GM18508 (cell line): ENCODE measurements around the gene FBXO10.
"Not testable (repeated sequence)": the region's sequence is repeated elsewhere in the genome, so short reads cannot be mapped to it uniquely, and the experiment has no call there.

Source experiments
- ATAC-seq: cut with Tn5 transposase; IDR thresholded peaks from one replicate; pipeline ENCODE4 v1.9.1; 2021; ENCODE audit warnings: moderate number of reproducible peaks; ENCODE audit not compliant: insufficient read depth, unreplicated experiment

FBXO10 gene, protein sequence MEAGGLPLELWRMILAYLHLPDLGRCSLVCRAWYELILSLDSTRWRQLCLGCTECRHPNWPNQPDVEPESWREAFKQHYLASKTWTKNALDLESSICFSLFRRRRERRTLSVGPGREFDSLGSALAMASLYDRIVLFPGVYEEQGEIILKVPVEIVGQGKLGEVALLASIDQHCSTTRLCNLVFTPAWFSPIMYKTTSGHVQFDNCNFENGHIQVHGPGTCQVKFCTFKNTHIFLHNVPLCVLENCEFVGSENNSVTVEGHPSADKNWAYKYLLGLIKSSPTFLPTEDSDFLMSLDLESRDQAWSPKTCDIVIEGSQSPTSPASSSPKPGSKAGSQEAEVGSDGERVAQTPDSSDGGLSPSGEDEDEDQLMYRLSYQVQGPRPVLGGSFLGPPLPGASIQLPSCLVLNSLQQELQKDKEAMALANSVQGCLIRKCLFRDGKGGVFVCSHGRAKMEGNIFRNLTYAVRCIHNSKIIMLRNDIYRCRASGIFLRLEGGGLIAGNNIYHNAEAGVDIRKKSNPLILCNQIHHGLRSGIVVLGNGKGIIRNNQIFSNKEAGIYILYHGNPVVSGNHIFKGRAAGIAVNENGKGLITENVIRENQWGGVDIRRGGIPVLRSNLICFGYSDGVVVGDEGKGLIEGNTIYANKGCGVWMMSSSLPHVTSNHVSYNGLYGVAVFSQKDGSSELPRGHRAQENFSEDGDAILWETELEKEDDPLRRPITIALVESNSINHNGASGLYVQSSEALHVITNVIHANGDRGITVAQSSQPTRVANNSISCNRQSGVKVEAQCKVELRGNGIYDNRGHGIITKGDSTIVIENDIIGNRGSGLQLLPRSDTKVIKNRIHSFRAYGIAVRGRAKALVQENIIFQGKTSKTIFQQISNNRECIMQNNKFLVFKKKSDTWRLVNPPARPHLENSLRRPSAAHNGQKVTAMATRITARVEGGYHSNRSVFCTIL

DNA sequence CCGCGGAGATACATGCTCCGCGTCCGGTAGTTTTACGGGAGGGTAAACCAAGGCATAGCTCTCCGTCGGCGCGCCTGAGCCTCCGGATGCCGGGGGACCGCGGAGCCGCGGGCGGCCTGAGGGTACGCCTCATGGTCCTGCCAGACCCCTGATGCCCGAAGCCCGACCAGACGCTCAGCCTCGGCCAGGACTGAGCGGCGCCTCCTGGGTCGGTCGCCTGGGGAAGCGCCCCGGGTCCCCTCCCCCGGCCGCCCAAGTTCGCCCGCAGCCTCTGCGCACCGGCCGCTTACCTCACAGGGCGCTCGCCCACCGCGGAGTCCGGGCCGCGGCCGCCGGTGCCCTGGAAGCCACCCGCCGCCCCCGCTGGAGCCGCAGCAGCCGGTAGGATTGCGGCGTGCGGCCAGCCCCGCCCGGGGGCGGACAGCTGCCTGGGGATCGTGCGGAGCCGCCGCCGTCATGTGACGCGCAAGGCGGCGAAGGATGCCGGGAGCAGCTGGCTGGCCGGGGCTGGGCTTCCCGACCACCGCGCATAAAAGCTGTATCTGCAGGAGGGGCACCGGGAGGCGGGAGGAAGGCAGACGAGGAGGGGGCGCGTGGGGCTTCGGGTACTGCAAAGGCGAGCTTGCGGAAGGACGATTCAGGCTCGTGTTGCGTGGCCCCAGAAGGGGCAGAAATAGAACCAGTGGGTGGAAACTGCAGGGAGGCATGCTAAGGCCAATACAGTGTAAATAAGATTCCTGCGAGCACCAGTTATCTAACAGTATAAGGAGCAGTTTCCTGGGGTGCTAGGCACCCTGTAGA, at the start of gene FBXO10:
TSS of gene FBXO10 (minus strand) at position 460 of the 801 bp plus-strand sequence. CDS start 34,612 bp downstream, outside the sequence.
- ATAC-seq, result no peak

DNA sequence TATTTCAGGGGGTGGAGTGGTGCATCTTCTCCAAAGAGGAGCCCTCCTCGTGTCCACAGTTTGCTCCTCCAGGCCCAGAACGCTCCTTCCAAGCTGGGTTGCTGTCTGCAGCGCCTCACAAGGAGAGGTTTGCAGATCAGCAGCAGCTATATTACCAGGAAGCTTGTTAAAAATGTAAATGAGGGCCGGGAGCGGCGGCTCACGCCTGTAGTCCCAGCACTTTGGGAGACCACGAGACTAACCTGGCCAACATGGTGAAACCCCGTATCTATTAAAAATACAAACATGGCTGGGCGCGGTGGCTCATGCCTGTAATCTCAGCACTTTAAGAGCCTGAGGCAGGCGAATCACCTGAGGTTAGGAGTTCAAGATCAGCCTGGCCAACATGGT, 49.6 kb upstream of the FBXO10 start:
- no peak for ATAC-seq

DNA sequence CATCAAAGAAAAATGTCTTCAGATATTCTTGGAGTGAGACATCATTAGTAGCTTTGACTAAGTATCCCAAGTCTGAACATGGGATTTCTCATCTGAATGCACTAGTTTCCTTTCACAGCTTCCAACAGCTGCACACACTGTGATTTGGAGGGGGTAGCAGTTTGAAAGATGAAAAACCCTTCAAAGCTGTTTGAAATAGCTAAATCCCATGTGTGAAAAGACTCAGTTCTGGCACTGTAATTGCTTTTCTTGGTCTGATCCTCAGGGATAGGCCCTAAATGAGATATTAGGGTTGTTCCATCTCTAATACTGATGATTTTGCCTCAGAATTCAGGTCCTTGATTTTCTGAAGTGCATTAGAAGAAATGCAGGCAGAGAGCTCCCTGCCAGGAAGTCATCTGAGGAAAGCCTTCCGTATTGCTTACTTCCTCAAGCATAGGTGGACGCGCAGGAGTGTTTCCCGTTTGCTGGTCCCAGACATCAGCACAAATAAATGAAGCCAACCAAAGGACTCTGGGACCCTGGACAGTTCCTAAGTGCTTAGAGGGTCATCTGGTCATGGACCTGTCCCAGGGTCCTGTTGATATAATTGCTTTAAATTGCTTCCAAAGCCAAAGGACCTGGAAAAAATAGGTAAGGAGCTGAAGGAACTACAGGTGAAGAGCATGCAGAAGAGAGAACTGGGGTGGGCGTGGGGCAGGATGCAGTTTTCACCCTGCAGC, 49.0 kb upstream of the FBXO10 start:
- ATAC-seq, result no peak

DNA sequence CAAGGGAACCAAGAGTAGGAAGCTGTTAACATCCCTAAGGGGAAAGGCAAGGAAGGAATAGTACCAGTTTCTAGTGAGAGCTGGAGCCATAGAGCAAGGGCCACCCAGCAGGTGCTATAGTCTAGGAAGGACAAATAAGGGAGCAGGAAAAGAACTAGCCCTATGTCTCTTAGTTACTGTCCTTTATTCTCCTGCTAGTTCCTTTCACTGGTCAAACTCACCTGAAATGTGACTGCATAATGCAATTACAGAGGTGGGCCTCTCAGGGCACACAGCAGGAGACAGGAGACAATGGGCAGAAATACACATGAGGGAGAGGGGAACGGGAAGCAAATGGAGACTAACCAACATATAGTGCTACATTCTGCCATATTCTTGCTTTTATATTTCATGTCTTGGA, 47.9 kb upstream of the FBXO10 start:
- no peak for ATAC-seq

DNA sequence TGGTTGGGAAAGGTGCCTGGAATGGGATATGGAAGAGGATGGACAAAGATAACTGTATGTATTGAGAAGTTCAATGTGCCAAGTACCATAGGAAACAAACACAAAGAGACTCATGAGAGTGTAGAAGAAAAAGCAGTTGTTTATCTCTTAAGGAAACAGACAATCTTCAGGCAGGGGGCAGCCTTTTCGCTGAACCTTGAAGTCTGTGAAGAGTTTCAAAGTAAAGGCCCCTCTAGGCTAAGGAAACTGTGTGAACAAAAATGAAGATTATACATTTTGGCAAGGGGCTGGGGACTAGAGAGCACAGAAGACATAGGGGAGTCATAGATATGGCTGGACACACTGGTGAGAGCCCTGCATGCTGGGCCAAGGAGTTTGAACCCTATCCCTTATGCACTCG, 47.1 kb upstream of the FBXO10 start:
- no peak for ATAC-seq

DNA sequence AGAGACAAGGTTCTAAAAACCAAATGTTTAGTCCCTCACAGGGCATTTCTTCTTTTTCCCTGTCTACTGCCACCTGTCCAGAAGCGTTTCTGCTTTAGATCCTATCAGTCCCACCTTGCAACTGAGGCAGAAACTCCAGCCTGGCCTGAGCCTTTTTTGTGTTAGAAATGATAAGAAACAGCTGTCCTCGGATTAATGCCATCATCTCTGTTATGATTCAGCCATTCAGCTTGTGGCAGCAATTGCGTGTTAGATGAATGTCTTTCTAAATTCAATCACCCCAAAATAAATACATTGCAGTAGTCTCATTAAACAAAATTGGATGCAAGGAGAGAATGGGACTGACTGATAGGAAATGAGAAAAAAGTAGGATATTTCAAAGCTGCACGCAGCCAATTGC, 46.3 kb upstream of the FBXO10 start:
- ATAC-seq, result no peak

DNA sequence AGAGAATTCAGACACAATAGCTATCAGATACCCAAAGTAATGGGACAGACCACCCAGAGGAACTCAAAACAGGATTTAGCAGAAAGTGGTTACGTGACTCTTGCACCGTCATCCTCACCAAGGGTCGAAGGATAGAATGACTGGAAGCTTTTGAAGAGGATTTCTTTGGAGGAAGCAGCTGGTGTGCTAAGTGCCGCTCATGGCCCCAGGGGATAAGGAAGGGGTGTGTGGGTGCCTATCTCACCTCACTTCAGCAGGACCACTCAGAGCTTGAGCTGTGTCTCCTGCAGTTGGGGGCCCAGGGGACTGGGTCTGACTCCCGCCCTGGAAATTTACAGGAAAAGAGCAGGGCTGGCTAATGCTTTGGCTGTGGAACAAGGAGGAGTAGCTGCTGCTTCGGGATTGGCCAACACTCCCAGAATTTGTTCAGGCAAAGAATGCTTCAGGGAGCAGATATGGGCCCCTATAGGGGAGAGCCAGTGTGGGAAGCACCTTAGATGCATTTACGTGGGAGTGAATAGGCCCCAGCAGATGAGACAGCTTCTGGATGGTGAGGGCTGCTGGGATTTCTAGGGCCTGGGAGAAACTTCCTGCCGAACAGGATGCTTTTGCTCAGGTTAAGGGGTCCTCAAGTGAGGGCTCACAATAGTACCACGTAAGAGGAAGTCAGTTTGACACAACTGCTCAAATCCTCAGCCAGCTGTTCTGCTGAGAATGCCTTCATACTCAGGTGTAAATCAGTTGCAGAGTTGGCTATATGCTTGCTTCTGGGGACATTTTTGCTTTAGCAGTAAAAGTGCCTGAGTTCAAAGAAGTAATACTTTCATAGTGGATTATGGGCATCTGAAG, 45.3 kb upstream of the FBXO10 start:
- no peak for ATAC-seq

DNA sequence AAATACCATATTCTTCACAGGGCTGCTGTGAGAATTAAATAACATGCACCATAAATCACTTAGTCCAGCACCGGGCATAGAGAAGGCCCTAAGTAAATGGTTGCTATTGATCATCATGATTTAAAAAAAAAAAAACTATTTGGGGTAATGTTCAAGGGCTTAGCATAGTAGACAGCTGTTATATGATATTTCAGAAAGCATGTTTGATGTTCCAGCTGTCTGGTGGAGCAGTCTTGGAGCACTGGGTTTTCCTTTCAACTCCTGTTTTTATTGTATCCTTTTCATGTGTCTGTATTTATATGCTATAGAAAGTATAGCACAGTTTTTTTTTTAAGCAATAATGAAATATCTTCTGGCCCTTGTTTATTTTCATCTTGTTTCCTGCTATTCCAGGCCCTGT, 44.2 kb upstream of the FBXO10 start:
- ATAC-seq, result no peak

DNA sequence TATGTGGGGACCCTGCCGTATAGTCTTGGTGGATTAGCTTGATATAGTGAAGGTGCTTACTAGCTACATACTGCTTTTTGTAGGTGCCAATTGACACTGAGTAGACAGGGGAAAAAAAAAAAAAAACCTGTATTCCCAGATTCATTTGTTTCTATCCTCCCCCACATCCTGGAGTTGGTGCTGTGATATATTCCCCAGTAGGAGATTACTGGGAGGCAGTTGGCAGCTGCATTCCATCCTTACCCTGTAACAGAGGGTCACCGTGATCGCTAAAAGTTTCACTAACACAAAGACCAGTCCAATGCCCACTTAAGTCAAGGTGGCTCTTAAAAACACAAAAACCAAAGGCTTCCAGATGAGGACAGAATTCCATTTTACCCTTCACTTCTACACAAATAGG, 43.6 kb upstream of the FBXO10 start:
- ATAC-seq, result no peak

DNA sequence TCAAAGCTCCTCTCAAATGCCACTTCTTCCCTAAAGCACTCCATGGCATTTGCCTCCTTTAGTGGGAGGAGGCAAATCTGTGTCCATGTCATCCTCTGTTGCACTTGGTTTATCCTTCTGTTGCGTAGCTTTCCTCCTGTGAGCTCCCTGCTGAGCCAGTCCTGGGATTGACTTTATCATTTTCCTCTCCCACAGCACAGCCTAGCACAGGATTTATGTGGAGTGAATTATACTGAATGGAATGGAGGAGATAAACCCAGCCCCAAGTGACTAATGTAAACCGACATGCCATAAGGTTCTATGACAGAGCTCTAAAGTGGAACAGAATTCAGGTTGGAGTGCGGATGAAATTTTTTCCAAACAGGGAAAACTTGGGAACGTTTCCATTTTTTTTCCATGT, 42.6 kb upstream of the FBXO10 start:
- no peak for ATAC-seq

DNA sequence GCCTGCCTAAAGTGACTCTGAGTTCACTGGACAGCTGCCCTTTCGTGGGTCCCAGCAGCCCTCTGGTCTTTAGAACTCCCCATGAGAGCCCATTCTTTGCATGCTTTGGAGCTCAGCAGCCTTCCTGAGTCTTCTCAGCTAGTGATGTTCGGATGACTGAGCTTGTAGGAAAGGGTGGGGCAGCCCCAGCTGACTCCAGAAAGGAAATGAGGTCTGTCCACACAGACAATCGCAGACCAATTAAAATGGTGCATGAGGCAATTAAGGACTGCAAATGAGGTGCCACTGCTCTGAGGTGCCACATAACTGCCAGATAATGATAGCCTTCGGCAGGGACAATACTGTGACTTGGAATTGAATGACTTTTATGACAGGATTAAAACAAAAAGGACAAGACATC, 41.7 kb upstream of the FBXO10 start:
- ATAC-seq, result no peak

DNA sequence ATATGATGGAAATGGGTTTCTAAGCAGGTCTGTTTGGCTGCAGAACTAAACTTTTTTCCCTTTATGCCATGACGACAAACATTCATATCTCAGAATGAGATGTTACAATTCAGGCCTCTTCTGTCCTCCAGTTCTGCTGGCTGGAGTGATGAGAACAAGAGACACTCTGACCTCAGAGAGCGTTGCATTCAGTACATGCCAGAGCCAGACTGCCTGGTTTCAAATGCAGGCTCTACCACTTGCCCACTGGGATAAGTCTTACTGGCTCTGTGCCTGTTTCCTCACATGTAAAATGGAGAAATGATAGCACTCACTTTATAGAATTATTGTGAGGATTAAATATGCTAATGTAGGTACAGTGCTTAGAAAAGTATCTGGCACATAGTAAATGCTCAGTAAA, 41.0 kb upstream of the FBXO10 start:
- ATAC-seq, result no peak

DNA sequence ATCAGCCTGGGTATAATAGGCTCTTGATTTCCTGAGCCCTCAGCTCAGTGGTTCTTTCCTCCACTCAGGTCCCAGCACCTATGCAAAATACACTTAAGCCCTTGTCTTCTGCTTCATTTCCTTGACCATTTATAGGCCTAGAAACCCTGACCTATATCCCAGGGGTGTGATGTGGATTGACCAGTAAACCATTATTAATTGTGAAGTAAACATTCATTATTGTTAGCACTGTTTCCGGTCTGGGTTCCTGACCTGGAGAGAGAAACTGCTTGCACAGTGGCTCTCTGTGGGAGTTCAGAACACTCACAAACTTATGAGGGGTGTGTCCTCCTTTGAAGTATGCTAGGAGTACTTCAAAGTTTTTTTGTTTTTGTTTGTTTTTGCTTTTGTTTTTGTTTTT, 35.8 kb upstream of the FBXO10 start:
- ATAC-seq, result no peak

DNA sequence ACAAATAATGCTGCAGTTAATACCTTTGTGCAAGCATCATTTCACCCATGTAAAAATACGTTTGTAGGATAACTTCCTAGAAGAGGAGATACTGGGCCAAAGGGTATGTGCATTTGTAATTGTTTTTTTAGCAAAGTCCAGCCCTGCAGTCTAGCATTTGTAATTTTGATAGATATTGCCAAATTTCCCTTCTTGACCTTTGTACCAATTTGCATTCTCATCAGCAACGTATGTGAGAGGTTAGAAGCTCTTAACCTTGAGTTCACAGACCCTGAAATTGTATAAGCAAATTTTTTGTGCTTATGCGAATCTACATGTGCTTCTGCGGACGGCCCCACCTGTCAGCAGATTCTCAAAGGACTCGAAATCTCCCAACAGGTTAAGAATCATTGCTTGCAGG, 34.8 kb upstream of the FBXO10 start:
- no peak for ATAC-seq

DNA sequence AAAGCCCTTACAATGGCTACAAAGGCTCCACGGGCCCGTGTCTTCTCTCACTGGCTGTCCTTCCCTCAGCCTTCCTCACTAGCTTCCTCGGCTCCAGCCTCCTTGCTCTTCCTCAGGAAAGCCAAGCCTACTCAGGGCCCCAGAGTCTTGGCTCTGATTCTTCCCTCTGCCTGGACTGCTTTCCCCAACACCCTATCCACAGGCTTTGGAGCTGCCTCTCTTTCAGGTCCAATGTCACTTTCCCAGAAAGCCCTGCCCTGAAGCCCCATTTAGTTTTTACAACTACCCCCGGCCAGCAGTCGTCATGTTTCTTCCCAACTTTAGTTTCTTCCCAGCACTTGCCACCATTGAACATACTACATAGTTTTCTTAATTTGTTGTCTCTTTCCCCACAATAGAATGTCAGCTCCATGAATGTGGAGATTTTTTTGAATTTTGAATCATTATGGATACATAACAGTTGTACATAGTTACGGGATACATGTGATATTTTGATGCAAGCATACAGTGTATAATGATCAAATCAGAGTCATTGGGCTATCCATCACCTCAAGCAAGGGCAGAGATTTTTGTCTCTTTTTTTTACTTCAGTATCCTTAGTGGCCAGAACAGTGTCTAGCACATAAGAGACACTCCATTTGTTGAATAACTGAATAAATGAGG, 33.7 kb upstream of the FBXO10 start:
- no peak for ATAC-seq

DNA sequence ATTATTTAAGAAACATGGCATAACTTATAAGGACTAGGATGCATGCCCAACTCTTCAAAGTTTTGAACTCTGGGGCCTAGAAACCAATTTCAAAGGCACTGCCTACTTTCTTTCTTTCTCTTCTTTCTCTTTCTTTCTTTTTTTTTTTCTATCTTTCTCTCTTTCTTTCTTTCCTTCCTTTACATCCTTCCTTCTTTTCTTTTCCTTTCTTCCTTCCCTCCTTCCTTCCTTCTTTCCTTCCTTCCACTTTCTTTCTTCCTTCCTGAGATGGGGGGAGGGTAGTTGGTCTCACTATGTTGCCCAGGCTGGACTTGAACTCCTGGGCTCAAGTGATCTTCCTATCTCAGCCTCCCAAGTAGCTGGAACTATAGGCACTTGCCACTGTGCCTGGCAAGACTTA, 32.1 kb upstream of the FBXO10 start:
- ATAC-seq, result no peak

DNA sequence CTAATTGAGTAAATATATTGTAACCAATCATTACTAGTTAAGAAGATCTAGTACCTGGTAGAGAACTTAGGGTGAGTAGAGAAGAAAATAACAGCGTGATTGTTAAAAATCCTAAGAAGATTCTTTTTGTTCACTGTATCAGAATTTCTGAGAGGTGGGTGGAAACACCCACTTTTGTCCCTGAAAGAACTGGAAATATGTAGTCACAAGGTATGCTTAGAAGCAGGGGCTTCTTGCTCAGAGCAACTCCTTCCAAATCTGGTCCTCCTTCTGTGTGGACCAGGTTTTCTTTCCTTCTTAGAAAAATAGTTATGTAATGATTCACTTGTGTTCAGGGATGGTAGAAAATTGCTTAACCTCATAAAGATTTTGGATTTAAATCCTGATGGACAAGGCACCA, 28.1 kb upstream of the FBXO10 start:
- no peak for ATAC-seq

DNA sequence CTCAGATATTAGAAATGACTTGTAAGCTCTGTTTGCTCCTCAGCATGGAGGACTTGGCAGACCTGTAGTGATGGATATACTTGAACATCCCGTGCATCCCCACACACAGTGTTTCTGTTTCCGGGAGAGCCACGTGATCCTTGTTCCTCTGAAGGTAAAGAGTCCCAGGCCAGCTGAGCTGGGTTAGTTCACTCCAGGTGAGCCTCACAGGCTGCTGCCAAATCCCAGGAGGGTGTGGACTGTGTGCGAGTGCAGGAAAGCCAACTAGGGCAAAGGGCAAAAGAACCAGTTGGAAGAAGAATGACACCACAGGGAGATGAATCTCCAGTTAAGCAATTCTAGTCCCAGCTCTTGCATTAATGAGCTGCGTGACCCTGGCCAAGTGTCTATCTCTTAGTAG, 26.6 kb upstream of the FBXO10 start:
- no peak for ATAC-seq

DNA sequence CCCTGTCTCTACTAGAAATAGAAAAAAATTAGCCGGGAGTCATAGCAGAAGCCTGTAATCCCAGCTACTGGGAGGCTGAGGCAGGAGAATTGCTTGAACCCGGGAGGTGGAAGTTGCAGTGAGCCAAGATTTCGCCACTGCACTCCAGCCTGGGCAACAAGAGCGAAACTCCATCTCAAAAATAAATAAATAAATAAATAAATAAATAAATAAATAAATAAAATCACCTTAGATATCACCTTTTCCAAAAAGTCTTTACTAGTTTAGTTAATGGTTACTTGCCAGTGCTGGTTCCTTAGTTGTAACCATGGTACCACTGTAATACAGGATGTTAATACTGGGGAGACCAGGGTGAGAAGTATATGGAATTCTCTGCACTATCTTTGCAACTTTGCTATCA, 25.9 kb upstream of the FBXO10 start:
- not testable (repeated sequence) for ATAC-seq
